Measurements from ENCODE around the gene GCH1. TPM values are rescaled to one million over a fixed set of nuclear protein-coding genes. Genes with fewer than 3 reads are reported as not detected.
A peak's percentile ranks its signal among the peaks of the same experiment; 100 is the strongest.

The GCH1 gene
- total RNA-seq, 1 donor from 2014 or later: 4.6 TPM

GRCh38 chr14:54828037-54828436 is 74.6 kb downstream of the GCH1 start:
- no peak for DNase-seq (ENCODE audit: low read depth in 2 of 2)

GRCh38 chr14:54823757-54824549 is 78.7 kb downstream of the GCH1 start:
- no peak for DNase-seq (ENCODE audit: low read depth in 2 of 2)

GRCh38 chr14:54822685-54823084 is 79.9 kb downstream of the GCH1 start:
- no peak for DNase-seq (ENCODE audit: low read depth in 2 of 2)

GRCh38 chr14:54818201-54819133 is 84.2 kb downstream of the GCH1 start:
- DNase-seq (ENCODE audit: low read depth in 2 of 2): peak in 1 of 2 donors; percentile 47

GRCh38 chr14:54817506-54817905 is 85.1 kb downstream of the GCH1 start:
- no peak for DNase-seq (ENCODE audit: low read depth in 2 of 2)

- DNase-seq (ENCODE audit: low read depth in 2 of 2): no peak
Observed at GRCh38 chr14:54816450-54816849, 86.2 kb downstream of the GCH1 start.

- no peak for DNase-seq (ENCODE audit: low read depth in 2 of 2)
Observed at GRCh38 chr14:54815515-54815914, 87.1 kb downstream of the GCH1 start.

- DNase-seq (ENCODE audit: low read depth in 2 of 2): peak; percentile 33 to 60
Observed at GRCh38 chr14:54815016-54815415, 87.6 kb downstream of the GCH1 start.

- no peak for DNase-seq (ENCODE audit: low read depth in 2 of 2)
Observed at GRCh38 chr14:54814076-54814475, 88.5 kb downstream of the GCH1 start.

- DNase-seq (ENCODE audit: low read depth in 2 of 2): no peak
Observed at GRCh38 chr14:54813081-54813480, 89.5 kb downstream of the GCH1 start.

GRCh38 chr14:54812617-54813016 is 90.0 kb downstream of the GCH1 start:
- DNase-seq (ENCODE audit: low read depth in 2 of 2): no peak

GRCh38 chr14:54809767-54810166 is 92.9 kb downstream of the GCH1 start:
- no peak for DNase-seq (ENCODE audit: low read depth in 2 of 2)

GRCh38 chr14:54808326-54809161 is 94.1 kb downstream of the GCH1 start:
- no peak for DNase-seq (ENCODE audit: low read depth in 2 of 2)

GRCh38 chr14:54807881-54808280 is 94.7 kb downstream of the GCH1 start:
- DNase-seq (ENCODE audit: low read depth in 2 of 2): no peak

GRCh38 chr14:54807428-54807827 is 95.2 kb downstream of the GCH1 start:
- no peak for DNase-seq (ENCODE audit: low read depth in 2 of 2)

- DNase-seq (ENCODE audit: low read depth in 2 of 2): no peak
Observed at GRCh38 chr14:54806616-54807015, 96.0 kb downstream of the GCH1 start.

GRCh38 chr14:54805445-54806322 is 96.9 kb downstream of the GCH1 start:
- peak; percentile 54 to 78 for DNase-seq (ENCODE audit: low read depth in 2 of 2)

- no peak for DNase-seq (ENCODE audit: low read depth in 2 of 2)
Observed at GRCh38 chr14:54805070-54805444, 97.6 kb downstream of the GCH1 start.

GRCh38 chr14:54804538-54805041 is 98.0 kb downstream of the GCH1 start:
- no peak for DNase-seq (ENCODE audit: low read depth in 2 of 2)

GRCh38 chr14:54803926-54804537 is 98.6 kb downstream of the GCH1 start:
- peak in 1 of 2 donors; percentile 47 for DNase-seq (ENCODE audit: low read depth in 2 of 2)

All from dermis microvascular lymphatic vessel endothelial cell (primary cell).